Islet precursor cell (in vitro differentiated cells): Measurements from ENCODE around the gene GALNT7.
"Not testable (repeated sequence)": the region's sequence is repeated elsewhere in the genome, so short reads cannot be mapped to it uniquely, and the experiment has no call there.

ENCODE experiments used
- DNase-seq: peaks from one replicate; pipeline ENCODE4 v3.0.0-alpha.2; 2018

The GALNT7 gene

GRCh38 chr4:173168396-173169177, at the start of gene GALNT7:
Gene GALNT7, plus strand, starts transcription at chr4:173168811. Its CDS starts 25 bp downstream, at chr4:173168836.
- peak; percentile 94 for DNase-seq

- not testable (repeated sequence) for DNase-seq
Observed at GRCh38 chr4:173118819-173119218, 49.8 kb upstream of the GALNT7 start.

- peak; percentile 57 for DNase-seq
Observed at GRCh38 chr4:173119818-173120217, 48.8 kb upstream of the GALNT7 start.

- DNase-seq: peak; percentile 86
Observed at GRCh38 chr4:173121076-173121561, 47.5 kb upstream of the GALNT7 start.

GRCh38 chr4:173124209-173124865, 44.3 kb upstream of the GALNT7 start:
- no peak for DNase-seq

GRCh38 chr4:173125216-173125812, 43.3 kb upstream of the GALNT7 start:
- no peak for DNase-seq

GRCh38 chr4:173128199-173128890, 40.3 kb upstream of the GALNT7 start:
- DNase-seq: no peak

- no peak for DNase-seq
Observed at GRCh38 chr4:173130687-173131086, 37.9 kb upstream of the GALNT7 start.

- no peak for DNase-seq
Observed at GRCh38 chr4:173134426-173134825, 34.2 kb upstream of the GALNT7 start.

- peak; percentile 62 for DNase-seq
Observed at GRCh38 chr4:173135241-173135847, 33.3 kb upstream of the GALNT7 start.

GRCh38 chr4:173138624-173139023, 30.0 kb upstream of the GALNT7 start:
- no peak for DNase-seq

GRCh38 chr4:173139561-173139960, 29.1 kb upstream of the GALNT7 start:
- DNase-seq: no peak

- DNase-seq: no peak
Observed at GRCh38 chr4:173145131-173145530, 23.5 kb upstream of the GALNT7 start.

GRCh38 chr4:173146456-173146855, 22.2 kb upstream of the GALNT7 start:
- no peak for DNase-seq

GRCh38 chr4:173151496-173151895, 17.1 kb upstream of the GALNT7 start:
- DNase-seq: no peak

- no peak for DNase-seq
Observed at GRCh38 chr4:173152104-173152503, 16.5 kb upstream of the GALNT7 start.

- DNase-seq: no peak
Observed at GRCh38 chr4:173153445-173153844, 15.2 kb upstream of the GALNT7 start.

- no peak for DNase-seq
Observed at GRCh38 chr4:173159791-173160190, 8.8 kb upstream of the GALNT7 start.

GRCh38 chr4:173160871-173161270, 7.7 kb upstream of the GALNT7 start:
- DNase-seq: no peak

GRCh38 chr4:173161311-173161710, 7.3 kb upstream of the GALNT7 start:
- DNase-seq: no peak

GRCh38 chr4:173165706-173166105, 2.9 kb upstream of the GALNT7 start:
- no peak for DNase-seq

GRCh38 chr4:173166491-173166890, 2.1 kb upstream of the GALNT7 start:
- DNase-seq: no peak
